ENCODE results near the gene ATP1B3.

GRCh38 chr3:141860086-141860669, 16.3 kb upstream of the ATP1B3 start:
- TF ChIP-seq POLR2AphosphoS5 (IDR thresholded peaks at IDR 0.05) (no peak), POLR2A (IDR thresholded peaks at IDR 0.05) (no peak), CTCF (IDR thresholded peaks at IDR 0.05) (no peak), EP300 (IDR thresholded peaks at IDR 0.05) (no peak)
